ENCODE data around the gene COL1A1. TPM values are rescaled to one million over a fixed set of nuclear protein-coding genes. Genes with fewer than 3 reads are reported as not detected.
A peak's percentile ranks its signal among the peaks of the same experiment; 100 is the strongest.

The COL1A1 gene
- total RNA-seq, 2 donors from 2014 or later, result 11.2 to 62.3 TPM

DNA sequence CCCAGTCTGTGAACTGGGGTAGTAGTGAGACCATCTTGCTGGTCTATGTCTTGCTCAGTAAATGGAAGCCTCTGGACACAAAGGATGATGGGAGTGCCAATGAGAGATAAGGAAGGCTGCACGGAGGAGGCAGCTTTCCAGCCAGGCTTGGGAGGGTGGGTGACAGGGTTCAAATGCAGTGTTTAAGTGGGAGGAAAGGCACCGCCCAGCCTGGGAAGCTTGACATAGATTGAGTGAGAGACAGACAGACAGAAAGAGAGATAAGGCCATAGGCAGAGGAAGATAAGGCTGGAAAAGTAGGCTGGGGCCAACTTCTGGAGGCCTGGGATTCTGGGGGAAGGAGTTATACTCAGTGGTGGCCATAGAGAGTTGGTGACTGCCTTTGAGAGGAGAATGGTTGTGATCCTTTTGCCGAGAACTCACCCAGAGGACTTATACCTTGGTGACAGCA, 7.2 kb upstream of the COL1A1 start:
- WGBS, 2 donors, result 65 to 80% methylated on average over 3 of the region's 3 CpGs
- no peaks in the 10 kb centered on the region for H3K36me3 ChIP-seq (replicated peaks in 1 of 2; ENCODE audit: insufficient read depth in 1 of 2, low read depth in 2 of 2)
- ATAC-seq, result no peak
- intact Hi-C loops (cut with DNase I), result loop anchor here (5.0 kb wide), 1 partner anchor 84 kb away; no protein-coding TSS in a partner anchor
- H3K4me3 ChIP-seq, result no peak overlapping the region
- no peaks in the 10 kb centered on the region for H3K4me1 ChIP-seq
- no peak overlapping the region for H3K27ac ChIP-seq
- no peak for TF ChIP-seq POLR2A (IDR thresholded peaks at IDR 0.05)
- TF ChIP-seq, protein P1, sequence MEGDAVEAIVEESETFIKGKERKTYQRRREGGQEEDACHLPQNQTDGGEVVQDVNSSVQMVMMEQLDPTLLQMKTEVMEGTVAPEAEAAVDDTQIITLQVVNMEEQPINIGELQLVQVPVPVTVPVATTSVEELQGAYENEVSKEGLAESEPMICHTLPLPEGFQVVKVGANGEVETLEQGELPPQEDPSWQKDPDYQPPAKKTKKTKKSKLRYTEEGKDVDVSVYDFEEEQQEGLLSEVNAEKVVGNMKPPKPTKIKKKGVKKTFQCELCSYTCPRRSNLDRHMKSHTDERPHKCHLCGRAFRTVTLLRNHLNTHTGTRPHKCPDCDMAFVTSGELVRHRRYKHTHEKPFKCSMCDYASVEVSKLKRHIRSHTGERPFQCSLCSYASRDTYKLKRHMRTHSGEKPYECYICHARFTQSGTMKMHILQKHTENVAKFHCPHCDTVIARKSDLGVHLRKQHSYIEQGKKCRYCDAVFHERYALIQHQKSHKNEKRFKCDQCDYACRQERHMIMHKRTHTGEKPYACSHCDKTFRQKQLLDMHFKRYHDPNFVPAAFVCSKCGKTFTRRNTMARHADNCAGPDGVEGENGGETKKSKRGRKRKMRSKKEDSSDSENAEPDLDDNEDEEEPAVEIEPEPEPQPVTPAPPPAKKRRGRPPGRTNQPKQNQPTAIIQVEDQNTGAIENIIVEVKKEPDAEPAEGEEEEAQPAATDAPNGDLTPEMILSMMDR (IDR thresholded peaks at IDR 0.05), result no peak
- no peaks in the 10 kb centered on the region for H3K9me3 ChIP-seq
- H3K27me3 ChIP-seq, result peaks cover 0 to 5% of the 10 kb centered on the region in 2 donors
- DNase-seq, result peak in 1 of 4 donors; percentile 1

DNA sequence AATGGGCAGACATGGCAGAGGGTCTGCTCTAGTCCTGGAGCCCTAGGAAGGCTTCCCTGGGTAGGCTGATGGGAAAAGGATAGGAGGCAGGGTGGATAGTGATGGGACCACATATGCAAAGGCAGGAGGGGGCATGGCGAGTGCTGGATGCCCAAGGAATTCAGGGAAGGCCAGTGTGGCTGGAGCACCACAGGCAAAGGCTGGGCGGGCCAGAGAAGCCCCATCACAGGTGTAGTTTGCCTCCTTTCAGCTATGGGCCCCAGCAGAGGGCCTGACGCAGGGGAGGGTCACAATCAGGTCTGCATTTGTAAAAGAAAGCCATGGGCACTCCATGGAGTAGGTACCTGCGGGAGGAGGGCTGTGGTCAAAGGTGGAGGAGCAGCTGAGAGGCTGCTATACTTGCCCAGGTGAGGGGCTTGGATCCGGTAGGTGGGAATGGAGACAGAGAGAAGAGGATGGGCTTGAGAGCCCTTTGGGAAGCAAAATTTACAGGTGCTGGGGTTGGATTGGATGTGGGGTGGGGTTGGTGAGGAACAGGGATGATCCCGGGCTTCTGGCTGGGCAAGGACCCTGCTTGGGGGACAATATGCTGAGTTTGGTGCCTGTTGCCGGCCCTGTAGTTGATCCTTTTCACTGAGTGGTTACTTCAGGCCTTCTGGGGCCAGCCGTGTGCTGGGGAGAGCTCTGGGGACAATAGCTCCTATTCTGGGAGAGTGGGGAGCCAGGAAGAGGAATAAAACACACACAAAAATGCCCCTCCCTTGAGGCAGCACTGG, 6.5 kb upstream of the COL1A1 start:
- no peak for DNase-seq
- H3K36me3 ChIP-seq (replicated peaks in 1 of 2; ENCODE audit: insufficient read depth in 1 of 2, low read depth in 2 of 2), result no peaks in the 10 kb centered on the region
- no peak overlapping the region for H3K4me3 ChIP-seq
- ATAC-seq, result no peak
- H3K27ac ChIP-seq, result no peak overlapping the region
- no peaks in the 10 kb centered on the region for H3K4me1 ChIP-seq
- TF ChIP-seq, protein P1 (IDR thresholded peaks at IDR 0.05), result no peak
- no peak for TF ChIP-seq POLR2A (IDR thresholded peaks at IDR 0.05)
- H3K9me3 ChIP-seq, result no peaks in the 10 kb centered on the region
- H3K27me3 ChIP-seq, result peaks cover 0 to 5% of the 10 kb centered on the region in 2 donors
- 76 to 79% methylated on average over 8 of the region's 8 CpGs for WGBS, 2 donors
- intact Hi-C loops (cut with DNase I), result loop anchor here (5.0 kb wide), 1 partner anchor 84 kb away; no protein-coding TSS in a partner anchor

GRCh38 chr17:50207315-50207714, 5.9 kb upstream of the COL1A1 start:
- H3K36me3 ChIP-seq (replicated peaks in 1 of 2; ENCODE audit: insufficient read depth in 1 of 2, low read depth in 2 of 2), result no peaks in the 10 kb centered on the region
- intact Hi-C loops (cut with DNase I), result loop anchor here (5.0 kb wide), 1 partner anchor 85 kb away; no protein-coding TSS in a partner anchor
- ATAC-seq (no peak), DNase-seq (no peak)
- TF ChIP-seq POLR2A (IDR thresholded peaks at IDR 0.05), result no peak
- no peaks in the 10 kb centered on the region for H3K4me1 ChIP-seq
- H3K27ac ChIP-seq, result no peak overlapping the region
- WGBS, 2 donors, result 42 to 64% methylated on average over 5 of the region's 5 CpGs
- H3K27me3 ChIP-seq, result peaks cover 0 to 5% of the 10 kb centered on the region in 2 donors
- H3K9me3 ChIP-seq, result no peaks in the 10 kb centered on the region
- no peak overlapping the region for H3K4me3 ChIP-seq

- no peak for DNase-seq
- Histone ChIP-seq H3K36me3 (replicated peaks in 1 of 2; ENCODE audit: insufficient read depth in 1 of 2, low read depth in 2 of 2) (no peaks in the 10 kb centered on the region), H3K9me3 (no peaks in the 10 kb centered on the region), H3K4me1 (no peaks in the 10 kb centered on the region), H3K4me3 (no peak overlapping the region), H3K27ac (peak overlapping the region in 1 of 4 donors; percentile 24), H3K27me3 (peaks cover 0 to 7% of the 10 kb centered on the region in 2 donors)
- ATAC-seq, result no peak
- 20 to 21% methylated on average over 18 of the region's 18 CpGs for WGBS, 2 donors
- no peak for TF ChIP-seq POLR2A (IDR thresholded peaks at IDR 0.05)
- TF ChIP-seq, protein P1 (IDR thresholded peaks at IDR 0.05), result no peak
- intact Hi-C loops (cut with DNase I), result loop anchor here (5.0 kb wide), 1 partner anchor 86 kb away; no protein-coding TSS in a partner anchor
Observed at GRCh38 chr17:50206604-50207293, 5.3 kb upstream of the COL1A1 start.

DNA sequence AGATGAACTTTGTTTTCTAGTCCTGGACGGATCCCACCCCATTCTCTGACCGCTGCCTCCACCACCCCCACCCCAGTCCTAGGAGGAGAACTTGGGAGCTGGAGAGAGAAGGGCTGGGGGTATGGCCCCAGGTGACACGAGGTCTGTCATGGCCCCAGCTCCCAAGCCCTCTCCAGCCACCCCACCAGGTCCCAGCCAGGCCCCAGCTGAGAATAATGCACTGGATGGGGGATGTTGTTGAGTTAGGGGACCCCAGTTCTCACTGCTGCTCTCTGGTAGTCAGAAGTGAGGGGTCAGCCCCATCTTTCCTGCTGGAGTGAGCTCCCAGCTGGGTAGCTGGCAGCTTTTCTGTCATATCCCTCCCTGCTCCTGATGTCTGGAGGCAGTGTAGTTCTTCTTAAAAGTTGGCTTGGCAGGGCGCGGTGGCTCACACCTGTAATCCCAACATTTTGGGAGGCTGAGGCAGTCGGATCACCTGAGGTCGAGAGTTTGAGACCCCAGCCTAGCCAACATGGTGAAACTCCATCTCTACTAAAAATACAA, 4.6 kb upstream of the COL1A1 start:
- DNase-seq, result no peak
- WGBS, 2 donors, result 72 to 74% methylated on average over 7 of the region's 7 CpGs
- Histone ChIP-seq H3K9me3 (no peaks in the 10 kb centered on the region), H3K36me3 (replicated peaks in 1 of 2; ENCODE audit: insufficient read depth in 1 of 2, low read depth in 2 of 2) (no peaks in the 10 kb centered on the region), H3K4me3 (no peak overlapping the region), H3K27me3 (peaks cover 0 to 15% of the 10 kb centered on the region in 2 donors), H3K4me1 (peaks cover 2% of the 10 kb centered on the region), H3K27ac (no peak overlapping the region)
- no peak for ATAC-seq
- intact Hi-C loops (cut with DNase I), result loop anchor here (5.0 kb wide), 1 partner anchor 86 kb away; no protein-coding TSS in a partner anchor
- TF ChIP-seq, protein P1 (IDR thresholded peaks at IDR 0.05), result no peak
- TF ChIP-seq POLR2A (IDR thresholded peaks at IDR 0.05), result no peak

All from body of pancreas (tissue), 4 donors.